B cell (primary cell): ENCODE data around the gene PFDN2. TPM values are rescaled to one million over a fixed set of nuclear protein-coding genes. Genes with fewer than 3 reads are reported as not detected.

Experiments
- ATAC-seq: fragments of 200-7000 bp; cut with Tn5 transposase; one replicate; pipeline ENCODE4 v1.10.0; 2021; ENCODE audit warnings: low read depth, mild to moderate bottlenecking, moderate number of reproducible peaks, moderate library complexity
- CTCF ChIA-PET: fragments of 350-600 bp; sonication (Branson Sonifier 250); formaldehyde crosslinking; loops from one replicate; lab custom pipeline; 2021; ENCODE audit warnings: antibody characterized with exemption, inconsistent platforms; lab: Charles Lee
- POLR2A ChIA-PET: fragments of 350-600 bp; sonication (Branson Sonifier 250); formaldehyde crosslinking; loops from one replicate; lab custom pipeline; 2021; ENCODE audit warnings: antibody characterized with exemption; lab: Charles Lee
- DNase-seq: peaks from one replicate; pipeline ENCODE4 v3.0.0; 2013
- H2AFZ ChIP-seq: 2 replicates; pipeline ENCODE4 v1.6.1; 2012; ENCODE audit warnings: mild to moderate bottlenecking, low read depth, low read length; ENCODE audit not compliant: insufficient read depth, poor library complexity, severe bottlenecking
- H3K27ac ChIP-seq, 2 donors: 1 replicate in 1 of 2; 2 replicates in 1 of 2; pipeline ENCODE4 v1.5.1; 2012 to 2013; ENCODE audit warnings: low read length in 2 of 2, mild to moderate bottlenecking in 2 of 2, moderate library complexity in 1 of 2
- H3K27me3 ChIP-seq, 4 experiments: fragments of 200-600 bp in 1 of 4; sonication (generic) in 1 of 4; replicated peaks in 1 of 4; 1 replicate in 2 of 4; 2 replicates in 2 of 4; pipeline versions ENCODE4 v1.6.1 to v1.7.0; 2013 to 2016; ENCODE audit warnings: low read length in 3 of 4, mild to moderate bottlenecking in 2 of 4, mixed read lengths in 1 of 4, moderate library complexity in 1 of 4; ENCODE audit not compliant: insufficient read depth in 4 of 4, control insufficient read depth in 3 of 4; ENCODE audit errors: control extremely low read depth in 1 of 4
- H3K36me3 ChIP-seq, 2 experiments: replicated peaks in 1 of 2; 1 replicate in 1 of 2; 2 replicates in 1 of 2; pipeline versions ENCODE4 v1.6.1 to v1.7.1; 2013; ENCODE audit warnings: low read length in 1 of 2; ENCODE audit not compliant: insufficient read depth in 2 of 2, control insufficient read depth in 1 of 2; ENCODE audit errors: control extremely low read depth in 1 of 2, extremely low read depth in 1 of 2
- H3K4me1 ChIP-seq, 2 donors: fragments of 200-600 bp in 1 of 2; sonication (generic) in 1 of 2; 1 replicate in 1 of 2; 2 replicates in 1 of 2; pipeline versions ENCODE4 v1.5.1 to v1.6.1; 2013 to 2017; ENCODE audit warnings: low read length in 2 of 2; ENCODE audit not compliant: control insufficient read depth in 2 of 2, insufficient read depth in 2 of 2
- H3K4me2 ChIP-seq: replicated peaks from 2 replicates; pipeline ENCODE3; 2012; ENCODE audit warnings: mild to moderate bottlenecking, low read depth, low read length; ENCODE audit not compliant: poor library complexity, severe bottlenecking
- H3K4me3 ChIP-seq, 5 experiments: fragments of 200-600 bp in 1 of 5; sonication (generic) in 1 of 5; 1 replicate in 3 of 5; 2 replicates in 2 of 5; pipeline versions ENCODE4 v1.5.1 to v1.7.0; 2011 to 2016; ENCODE audit warnings: low read length in 4 of 5, mild to moderate bottlenecking in 4 of 5, low read depth in 2 of 5, control low read depth in 1 of 5, moderate library complexity in 1 of 5; ENCODE audit not compliant: insufficient read depth in 1 of 5; ENCODE audit errors: control extremely low read depth in 1 of 5, extremely low read depth in 1 of 5
- H3K79me2 ChIP-seq: fragments of 200-600 bp; sonication (generic); one replicate; pipeline ENCODE4 v1.6.0; 2016; ENCODE audit warnings: low read length; ENCODE audit not compliant: control insufficient read depth, insufficient read depth
- H3K9ac ChIP-seq: fragments of 200-600 bp; sonication (generic); 2 replicates; pipeline ENCODE4 v1.6.1; 2017; ENCODE audit warnings: mild to moderate bottlenecking, low read length, moderate library complexity
- H3K9me3 ChIP-seq, 3 donors: one replicate each; pipeline versions ENCODE4 v1.6.1 to v1.7.1; 2013; ENCODE audit warnings: low read length in 2 of 3; ENCODE audit not compliant: control insufficient read depth in 2 of 3, insufficient read depth in 1 of 3; ENCODE audit errors: control extremely low read depth in 1 of 3
- H4K20me1 ChIP-seq: 2 replicates; pipeline ENCODE4 v1.6.0; 2012; ENCODE audit warnings: mild to moderate bottlenecking, low read length; ENCODE audit not compliant: insufficient read depth, control insufficient read depth, poor library complexity, severe bottlenecking
- H3K27ac Mint-ChIP-seq: one replicate; pipeline ENCODE4 v1.8.0; 2021; ENCODE audit warnings: mixed read lengths
- H3K27me3 Mint-ChIP-seq: one replicate; pipeline ENCODE4 v1.8.0; 2021; ENCODE audit warnings: mixed read lengths
- H3K4me1 Mint-ChIP-seq: one replicate; pipeline ENCODE4 v1.8.0; 2021; ENCODE audit warnings: mixed read lengths
- H3K4me3 Mint-ChIP-seq: one replicate; pipeline ENCODE4 v1.8.0; 2021; ENCODE audit warnings: mixed read lengths
- H3K9me3 Mint-ChIP-seq: one replicate; pipeline ENCODE4 v1.8.0; 2022; ENCODE audit warnings: mixed read lengths; ENCODE audit not compliant: insufficient read depth
- CTCF ChIP-seq: fragments of 200-600 bp; IDR thresholded peaks from one replicate; pipeline ENCODE4 v1.8.0; 2022; ENCODE audit warnings: antibody characterized with exemption, mild to moderate bottlenecking
- EZH2 ChIP-seq: IDR thresholded peaks from 2 replicates; pipeline ENCODE4 v1.6.1; 2012; ENCODE audit warnings: borderline replicate concordance, low read depth, mild to moderate bottlenecking, moderate library complexity, low read length; ENCODE audit not compliant: insufficient read depth, poor library complexity, severe bottlenecking
- WGBS: methylation state at CpG from one replicate; pipeline ENCODE4 v1.1.5; 2013; ENCODE audit warnings: missing lambda C conversion rate; ENCODE audit not compliant: insufficient coverage; 5-methylcytosine and 5-hydroxymethylcytosine counted together
- intact Hi-C: fragments of 100-400 bp; cut with micrococcal nuclease; formaldehyde crosslinking; loops from one replicate; pipeline ENCODE4 v1.10.0; 2022
- polyA plus RNA-seq: library from polyadenylated mRNA; depleted of rRNA; stranded (reverse); fragments of >200 nt; gene quantifications from 2 replicates; pipeline ENCODE4 v1.2.3, GENCODE V29; 2012
- total RNA-seq, 2 donors: library from RNA; stranded (reverse); fragments of 120-200 nt in 1 of 2; gene quantifications; 1 replicate in 1 of 2; 2 replicates in 1 of 2; pipeline versions ENCODE4 v1.2.3 to v1.2.4, GENCODE V29; 2013 to 2022

PFDN2 gene
- total and polyA plus RNA-seq, 2 donors (not counting 1 experiment from before 2014, with no cell fraction given): 29.9 to 43.2 TPM

GRCh38 chr1:161159913-161160243 lies 42.0 kb upstream of the PFDN2 start:
- Histone ChIP-seq H3K79me2 (peaks cover 31% of the 10 kb centered on the region), H3K4me1 (peaks cover 25 to 28% of the 10 kb centered on the region in 2 donors), H3K9ac (peak overlapping the region; percentile 88), H2AFZ (peak overlapping the region; percentile 90), H3K36me3 (peaks cover 0 to 42% of the 10 kb centered on the region in 2 experiments), H3K9me3 (peaks cover 0 to 3% (median 0%) of the 10 kb centered on the region in 3 donors), H4K20me1 (no peaks in the 10 kb centered on the region), H3K27ac (peak overlapping the region; percentile 74 to 76), H3K4me2 (peak overlapping the region; percentile 80), H3K27me3 (no peaks in the 10 kb centered on the region), H3K4me3 (peak overlapping the region; percentile 69 to 92 (median 85))
- no peak for ATAC-seq
- Mint-ChIP-seq H3K4me3 (peak overlapping the region; percentile 92), H3K9me3 (no peaks in the 10 kb centered on the region), H3K27me3 (no peaks in the 10 kb centered on the region), H3K4me1 (peaks cover 55% of the 10 kb centered on the region), H3K27ac (peak overlapping the region; percentile 93)
- POLR2A ChIA-PET: no interaction called here
- TF ChIP-seq EZH2 (no peak), CTCF (no peak)
- CTCF ChIA-PET: no interaction called here
- 0% methylated on average over 7 of the region's 11 CpGs for WGBS
- intact Hi-C loops: loop anchor here (1.0 to 10.0 kb wide), 4 partner anchors 17 to 815 kb away; partner anchors contain the start of genes B4GALT3, COPA, DEDD and NCSTN
- DNase-seq: no peak
